Putamen (tissue), 1 donor: ENCODE data around the gene AOAH.

Source experiments
- DNase-seq: peaks from one replicate; pipeline ENCODE4 v3.0.0-alpha.2; 2016; ENCODE audit warnings: low spot score

Gene AOAH

GRCh38 chr7:36690514-36691187 lies 33.6 kb downstream of the AOAH start:
- no peak for DNase-seq

- DNase-seq, result no peak
These were observed 34.3 kb downstream of the AOAH start for GRCh38 chr7:36690041-36690440.

DNA sequence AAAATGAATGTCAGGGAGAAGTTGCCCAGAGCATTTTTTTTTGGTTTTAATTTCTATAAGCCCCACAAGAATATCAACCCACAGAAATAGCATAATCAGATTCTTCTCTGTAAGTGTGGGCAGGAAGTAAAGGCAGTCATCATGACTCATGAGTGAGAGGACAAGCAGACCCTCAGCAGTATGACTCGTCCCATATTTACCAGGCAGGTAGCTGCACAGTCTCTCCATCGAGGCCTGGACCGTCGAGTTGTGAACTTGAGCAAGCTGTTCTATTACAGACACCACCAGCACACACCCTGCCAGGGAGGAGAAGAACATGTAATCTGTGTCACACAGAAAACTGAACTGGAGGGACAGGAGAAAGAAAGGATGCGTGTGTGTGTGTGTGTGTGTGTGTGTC lies 37.8 kb downstream of the AOAH start:
- DNase-seq, result no peak

DNA sequence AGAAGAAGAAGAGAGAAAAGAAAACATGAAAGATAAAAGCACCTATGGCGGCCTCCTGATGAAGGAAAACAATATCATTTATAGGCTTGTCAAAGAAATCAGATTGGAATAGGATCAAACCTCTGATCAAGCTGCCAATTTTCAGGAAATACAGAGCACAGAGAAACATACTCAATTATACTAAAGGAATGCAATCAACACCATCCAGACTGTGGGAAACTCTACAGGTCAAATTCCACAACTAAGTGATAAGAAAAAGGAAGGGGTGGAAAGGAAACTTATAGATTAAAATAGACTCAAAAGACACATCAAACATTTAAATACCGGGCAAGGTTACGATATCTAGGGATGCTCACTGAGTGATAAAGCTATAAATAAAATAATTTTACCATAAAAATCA lies 39.3 kb downstream of the AOAH start:
- no peak for DNase-seq

DNA sequence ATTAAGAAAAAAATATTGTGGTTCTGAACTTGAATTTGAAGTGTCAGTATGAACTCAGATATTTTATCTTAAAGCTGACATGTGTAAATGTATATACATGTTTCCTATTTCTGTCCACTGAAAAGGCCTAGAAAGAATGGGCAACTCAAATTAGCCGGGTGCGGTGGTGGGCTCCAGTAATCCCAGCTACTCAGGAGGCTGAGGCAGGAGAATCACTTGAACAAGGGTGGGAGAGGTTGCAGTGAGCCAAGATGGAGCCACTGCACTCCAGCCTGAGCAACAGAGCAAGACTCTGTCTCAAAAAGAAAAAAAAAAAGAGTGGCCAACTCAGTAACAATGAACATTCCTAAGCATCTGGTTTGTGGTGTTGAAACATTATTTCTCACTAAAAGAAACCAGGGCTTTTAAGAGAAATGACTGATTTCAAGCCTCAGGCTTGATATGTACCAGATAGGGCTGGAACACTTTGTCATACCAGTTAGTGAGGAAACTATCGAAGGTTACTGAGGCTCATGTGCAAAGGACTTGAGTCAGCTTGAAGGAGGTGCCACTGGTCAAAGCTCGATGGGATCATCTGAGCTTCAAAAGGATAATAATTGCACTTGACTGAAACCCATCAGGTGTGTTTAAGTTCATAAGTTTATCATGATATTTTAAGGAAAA lies 40.5 kb downstream of the AOAH start:
- no peak for DNase-seq

DNA sequence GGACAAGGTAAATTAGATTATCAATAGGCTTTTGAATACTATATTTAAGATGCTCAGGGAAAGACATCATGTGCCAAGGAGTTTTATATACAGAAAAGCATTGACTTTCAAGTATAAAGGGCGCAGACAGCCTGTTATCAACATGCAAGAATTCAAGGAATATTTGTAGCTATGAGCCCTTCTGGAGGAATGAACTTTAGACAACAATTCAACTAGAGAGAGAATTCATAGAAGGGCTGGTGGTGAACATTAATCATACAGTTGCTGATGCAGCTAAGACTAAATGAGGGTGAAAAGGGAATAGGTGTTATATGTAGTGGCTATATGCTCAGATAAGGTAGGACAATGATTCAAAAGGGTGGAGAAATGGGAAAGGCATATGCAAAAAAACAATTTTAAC lies 41.2 kb downstream of the AOAH start:
- no peak for DNase-seq

GRCh38 chr7:36682102-36682501 lies 42.2 kb downstream of the AOAH start:
- DNase-seq, result peak; percentile 45

- DNase-seq, result no peak
These were observed 46.4 kb downstream of the AOAH start for GRCh38 chr7:36677769-36678437.

GRCh38 chr7:36673703-36674102 lies 50.6 kb downstream of the AOAH start:
- no peak for DNase-seq

DNA sequence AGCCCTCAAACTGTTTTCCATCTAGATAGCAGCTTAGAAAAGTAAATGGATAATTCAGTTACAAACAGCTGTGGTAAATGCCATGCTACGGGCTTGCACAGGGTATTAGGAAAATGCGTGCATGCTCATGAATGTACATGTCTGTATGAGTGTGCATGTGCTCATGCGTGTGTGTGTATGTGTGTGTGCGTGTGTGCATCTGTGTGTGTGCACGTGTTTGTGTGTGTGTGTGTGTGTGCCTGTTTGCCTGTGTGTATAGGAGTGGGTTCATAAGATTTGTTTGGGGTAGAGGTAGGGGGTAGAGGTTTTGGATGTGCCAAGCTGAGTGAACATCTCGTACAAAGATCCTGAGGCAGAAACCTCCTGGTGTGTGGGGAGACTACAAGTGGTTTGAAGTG lies 52.9 kb downstream of the AOAH start:
- DNase-seq, result no peak

- DNase-seq, result peak; percentile 59
These were observed 53.5 kb downstream of the AOAH start for GRCh38 chr7:36670585-36671431.

DNA sequence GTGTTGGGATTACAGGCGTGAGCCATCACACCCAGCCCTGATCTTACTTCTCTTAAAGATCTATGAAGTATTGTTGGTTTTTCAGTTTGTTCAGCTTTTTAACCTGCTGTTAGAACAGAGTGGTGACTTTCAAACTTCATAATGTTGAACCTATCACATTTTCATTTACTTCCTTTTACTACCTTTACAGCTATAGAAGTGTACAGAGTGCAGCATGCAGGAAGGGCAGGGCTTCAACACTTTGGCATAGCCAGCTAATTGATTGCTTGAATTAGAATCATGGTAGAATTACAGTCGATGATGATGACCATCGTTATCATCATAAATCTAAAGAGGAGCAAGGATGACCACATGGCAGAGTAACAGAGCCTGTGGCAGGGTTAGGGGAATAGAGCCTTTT lies 55.5 kb downstream of the AOAH start:
- DNase-seq, result no peak

- no peak for DNase-seq
These were observed 56.2 kb downstream of the AOAH start for GRCh38 chr7:36668080-36668479.

DNA sequence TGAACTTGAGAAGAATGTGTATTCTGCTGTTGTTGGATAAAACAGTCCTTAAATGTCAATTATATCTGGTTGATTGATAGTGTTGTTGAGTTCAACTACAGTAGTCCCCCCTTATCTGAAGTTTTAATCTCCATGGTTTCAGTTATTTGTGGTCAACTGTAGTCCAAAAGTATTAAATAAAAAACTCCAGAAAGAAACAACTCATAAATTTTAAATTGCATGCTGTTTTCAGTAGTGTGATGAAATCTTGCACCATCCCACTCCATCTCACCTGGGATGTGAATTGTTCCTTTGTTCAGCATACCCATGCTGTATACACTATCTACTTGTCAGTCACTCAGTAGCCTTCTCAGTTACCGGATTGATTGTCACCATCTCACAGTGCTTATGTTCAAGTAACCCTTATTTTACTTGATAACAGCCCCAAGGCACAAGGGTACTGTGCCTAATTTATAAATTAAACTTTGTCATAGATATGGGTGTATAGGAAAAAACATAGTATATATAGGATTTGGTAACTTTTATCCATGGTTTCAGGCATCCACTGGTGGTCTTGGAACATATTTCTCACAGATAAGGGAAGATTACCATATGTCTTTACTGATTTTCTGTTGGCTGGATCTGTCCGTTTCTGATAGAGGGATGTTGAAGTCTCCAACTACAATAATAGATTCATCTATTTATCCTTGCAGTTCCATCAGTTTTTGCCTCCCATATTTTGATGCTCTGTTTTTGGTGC lies 57.1 kb downstream of the AOAH start:
- no peak for DNase-seq

GRCh38 chr7:36663481-36663880 lies 60.8 kb downstream of the AOAH start:
- no peak for DNase-seq

- DNase-seq, result peak; percentile 63
These were observed 63.0 kb downstream of the AOAH start for GRCh38 chr7:36661135-36661840.

DNA sequence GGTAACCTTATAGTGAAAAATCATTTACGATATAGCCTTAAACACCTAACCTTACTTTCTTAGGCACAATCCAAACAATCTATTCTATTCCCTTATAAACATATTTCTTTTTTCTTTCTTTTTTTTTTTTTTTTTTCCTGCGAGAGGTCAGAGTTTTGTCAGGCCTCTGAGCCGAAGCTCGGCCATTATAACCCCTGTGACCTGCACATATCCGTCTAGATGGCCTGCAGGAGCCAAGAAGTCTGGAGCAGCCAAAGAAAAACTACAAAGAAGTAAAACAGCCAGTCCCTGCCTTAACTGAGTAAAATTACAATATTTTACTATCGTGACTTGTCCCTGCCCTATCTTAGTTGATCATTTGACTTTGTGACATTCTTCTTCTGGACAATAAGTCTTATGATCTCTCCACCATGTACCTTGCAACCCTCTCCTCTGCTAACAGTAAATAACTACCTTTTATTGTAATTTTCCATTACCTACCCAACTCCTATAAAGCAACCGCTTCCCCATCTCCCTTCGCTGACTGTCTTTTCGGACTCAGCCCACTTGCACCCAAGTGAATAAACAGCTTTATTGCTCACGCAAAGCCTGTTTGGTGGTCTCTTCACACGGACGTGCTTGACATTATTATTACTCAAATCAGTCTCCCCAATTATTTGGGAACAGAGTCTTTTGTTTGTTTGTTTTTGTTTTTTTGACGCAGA lies 64.5 kb downstream of the AOAH start:
- DNase-seq, result no peak

GRCh38 chr7:36659172-36659516 lies 65.2 kb downstream of the AOAH start:
- DNase-seq, result no peak

- no peak for DNase-seq
These were observed 65.7 kb downstream of the AOAH start for GRCh38 chr7:36658335-36659171.
